CD4-positive, alpha-beta T cell treated with Interleukin-10 for 1 hour (primary cell): Measurements from ENCODE around the gene OXCT1.
"Not testable (repeated sequence)": the region's sequence is repeated elsewhere in the genome, so short reads cannot be mapped to it uniquely, and the experiment has no call there.

ENCODE experiments used
- DNase-seq: peaks from one replicate; pipeline ENCODE4 v3.0.0-alpha.2; 2020

Gene OXCT1

GRCh38 chr5:41821051-41821450, 49.2 kb downstream of the OXCT1 start:
- DNase-seq = no peak

DNA sequence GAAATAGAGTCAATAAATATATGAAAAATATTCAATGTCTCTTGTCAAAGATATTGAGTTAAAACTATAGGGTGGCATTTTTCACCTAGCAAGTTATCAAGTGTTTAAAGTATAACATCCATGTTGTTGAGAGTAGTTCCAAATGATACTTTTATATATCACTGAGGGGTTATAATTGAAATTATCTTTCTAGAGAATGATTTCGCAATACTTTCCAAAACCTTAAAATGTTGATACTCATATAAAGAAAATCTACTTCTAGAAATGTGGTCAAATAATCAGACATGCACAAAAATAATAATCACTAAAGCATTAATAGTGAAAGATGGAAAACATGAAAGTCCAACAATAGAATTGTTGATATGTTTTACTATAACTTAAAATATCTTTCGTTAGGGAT, 50.1 kb downstream of the OXCT1 start:
- no peak for DNase-seq

DNA sequence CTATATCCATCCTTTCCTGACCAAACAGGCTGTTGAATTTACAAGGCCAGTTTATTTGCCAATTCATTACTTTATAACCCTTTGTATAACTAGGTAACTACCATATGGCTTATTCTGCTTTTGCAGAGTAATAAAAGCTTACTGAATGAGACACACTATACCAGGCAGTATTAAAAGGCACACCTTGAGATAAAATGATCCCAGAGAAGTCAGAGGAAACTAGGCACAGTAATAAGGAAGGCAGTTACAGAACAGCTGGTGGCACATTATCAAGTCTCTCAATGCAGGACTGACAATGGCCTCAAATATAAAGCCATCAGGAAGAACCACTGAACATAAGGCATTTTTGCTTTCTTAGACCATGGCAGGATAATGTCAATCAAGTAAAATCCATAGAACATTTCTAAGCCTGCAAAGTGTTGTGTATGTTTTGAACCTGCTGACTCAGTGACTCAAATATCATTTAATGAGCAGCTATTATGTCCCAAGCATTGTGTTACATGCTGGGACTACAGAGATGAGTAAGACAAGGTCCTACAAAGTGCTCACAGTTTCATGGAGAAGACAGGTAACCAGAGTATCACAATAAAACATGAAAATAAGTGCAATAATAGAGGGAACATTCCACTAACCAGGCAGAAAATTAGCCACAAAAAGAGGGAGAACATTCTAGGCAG, 52.5 kb downstream of the OXCT1 start:
- no peak for DNase-seq

GRCh38 chr5:41815663-41816229, 54.5 kb downstream of the OXCT1 start:
- no peak for DNase-seq

- DNase-seq = no peak
These were observed 55.0 kb downstream of the OXCT1 start for GRCh38 chr5:41815261-41815660.

DNA sequence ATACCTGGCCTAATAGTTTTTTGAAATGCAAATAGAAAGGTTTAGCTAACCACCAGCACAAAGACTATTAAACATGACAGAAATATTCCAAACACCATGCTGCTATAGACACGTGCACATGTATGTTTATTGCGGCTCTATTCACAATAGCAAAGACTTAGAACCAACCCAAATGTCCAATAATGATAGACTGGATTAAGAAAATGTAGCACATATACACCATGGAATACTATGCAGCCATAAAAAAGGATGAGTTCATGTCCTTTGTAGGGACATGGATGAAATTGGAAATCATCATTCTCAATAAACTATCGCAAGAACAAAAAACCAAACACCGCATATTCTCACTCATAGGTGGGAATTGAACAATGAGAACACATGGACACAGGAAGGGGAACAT, 55.9 kb downstream of the OXCT1 start:
- DNase-seq = not testable (repeated sequence)

- DNase-seq = no peak
These were observed 58.1 kb downstream of the OXCT1 start for GRCh38 chr5:41812156-41812555.

- DNase-seq = no peak
These were observed 61.1 kb downstream of the OXCT1 start for GRCh38 chr5:41809128-41809527.

DNA sequence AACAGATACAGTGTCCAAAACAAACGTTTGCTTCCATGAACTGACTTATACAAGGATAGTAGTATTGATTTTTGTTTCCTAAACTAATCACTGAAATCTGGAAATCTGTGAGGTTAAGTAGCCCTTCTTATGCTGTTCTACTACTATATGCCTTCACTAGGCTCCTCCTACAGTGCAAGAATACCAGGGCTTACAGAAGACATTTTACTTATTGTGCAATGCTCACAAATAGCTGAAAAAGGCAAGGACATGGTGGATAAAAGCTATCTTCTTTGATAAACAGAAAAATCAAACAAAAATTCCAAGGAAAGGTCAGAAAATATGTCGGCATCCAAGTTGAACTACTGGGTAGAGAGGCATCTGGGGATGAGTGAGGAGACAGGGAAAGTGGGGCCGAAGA, 61.9 kb downstream of the OXCT1 start:
- DNase-seq = no peak

GRCh38 chr5:41797662-41798061, 72.6 kb downstream of the OXCT1 start:
- DNase-seq = no peak

DNA sequence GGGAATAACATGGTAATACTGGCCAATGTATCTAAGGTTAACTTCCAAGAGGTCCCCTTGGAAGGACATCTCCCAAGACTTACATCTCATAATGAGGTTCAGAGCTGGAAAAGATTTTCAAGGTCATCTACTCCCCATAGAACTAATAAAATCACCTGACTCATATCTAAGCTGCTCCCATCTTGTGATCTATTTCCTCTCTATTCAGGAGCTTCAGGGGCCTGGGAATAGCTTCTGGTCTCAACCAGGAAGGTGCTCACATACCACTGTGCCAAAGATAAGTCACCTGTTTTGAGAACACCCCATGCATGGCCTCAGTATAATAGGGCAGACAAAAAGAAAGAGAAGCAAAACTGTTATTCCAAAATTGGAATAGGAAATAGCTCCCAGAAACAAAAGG, 74.2 kb downstream of the OXCT1 start:
- no peak for DNase-seq

- no peak for DNase-seq
These were observed 75.1 kb downstream of the OXCT1 start for GRCh38 chr5:41795125-41795524.

- DNase-seq = no peak
These were observed 75.8 kb downstream of the OXCT1 start for GRCh38 chr5:41794471-41794870.

DNA sequence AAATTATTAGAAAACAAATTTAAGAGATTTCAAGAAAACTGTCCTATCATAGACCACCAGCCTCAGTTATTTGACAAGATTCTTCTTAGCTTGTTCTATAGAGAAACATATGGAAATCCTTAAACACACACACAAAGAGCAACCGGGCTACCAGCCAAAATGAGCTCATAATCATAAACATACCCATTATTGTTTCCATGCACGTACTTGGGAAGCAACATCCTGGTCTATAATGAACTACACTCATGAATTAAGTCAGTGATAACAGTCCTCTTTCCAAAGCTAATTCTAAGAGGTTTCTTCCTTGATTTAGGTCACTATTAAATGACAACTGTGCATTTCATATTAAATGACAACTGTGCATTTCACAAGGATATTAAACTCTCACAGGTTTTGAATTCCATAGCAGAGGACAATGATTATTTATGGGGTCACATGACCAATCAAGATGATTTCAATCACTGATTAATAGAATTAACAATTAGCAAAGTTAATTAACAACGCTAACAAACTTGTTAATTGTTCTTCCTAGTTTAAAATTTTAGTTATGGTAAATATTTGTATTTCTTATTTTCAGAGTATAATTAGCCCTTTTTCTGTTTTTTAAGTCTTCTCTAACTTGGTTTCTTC, 77.0 kb downstream of the OXCT1 start:
- no peak for DNase-seq

DNA sequence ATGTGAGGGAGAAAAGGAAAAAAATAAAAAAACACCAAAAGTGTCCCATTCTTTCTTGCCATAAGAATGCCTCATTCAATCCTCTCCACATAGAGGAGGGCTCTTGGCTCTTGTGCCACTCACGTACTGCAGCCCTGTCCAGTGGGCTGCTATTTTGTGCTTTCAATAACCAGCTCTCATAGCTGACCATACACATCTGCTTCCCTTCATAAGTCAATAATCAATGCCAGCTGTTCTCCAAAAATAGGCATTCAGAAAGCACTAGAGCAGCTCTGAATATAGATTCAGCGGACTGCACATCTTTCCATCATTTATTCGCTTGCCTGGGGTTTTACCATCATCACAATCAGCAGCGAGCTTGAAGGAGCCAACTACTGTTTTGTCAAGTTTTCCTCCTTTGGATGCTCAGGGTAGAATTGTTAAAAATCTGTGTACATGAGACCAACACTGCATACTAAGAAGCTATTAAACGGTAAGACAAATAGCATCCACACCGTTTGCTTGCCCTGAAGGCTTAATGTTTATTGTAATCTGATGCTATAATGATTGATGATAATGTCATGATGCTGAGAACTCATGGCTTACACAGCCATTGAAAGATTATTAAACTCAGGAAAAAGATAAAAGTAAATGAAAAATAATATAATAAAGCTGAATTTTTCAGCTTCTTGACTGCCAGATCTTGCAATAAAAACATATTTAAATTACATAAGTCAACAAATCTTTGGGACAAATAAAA, 80.0 kb downstream of the OXCT1 start:
- DNase-seq = no peak

DNA sequence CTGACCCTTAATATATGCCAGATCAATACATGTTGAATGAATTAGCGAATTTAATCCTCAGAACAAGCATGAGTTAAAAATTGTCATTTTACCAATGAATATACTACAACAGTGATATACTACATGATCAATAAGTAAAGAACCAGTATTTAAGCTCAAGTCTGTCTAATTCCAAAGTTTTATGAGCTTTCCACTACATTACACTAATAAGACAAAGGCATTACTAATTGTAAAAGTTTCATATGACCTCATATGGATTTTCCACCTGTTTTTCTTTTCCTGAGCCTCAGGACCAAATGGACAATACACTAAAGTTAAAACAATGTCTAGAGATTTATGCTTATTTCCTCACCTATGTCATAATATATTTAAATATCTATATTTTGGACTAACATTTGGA, 80.8 kb downstream of the OXCT1 start:
- no peak for DNase-seq

DNA sequence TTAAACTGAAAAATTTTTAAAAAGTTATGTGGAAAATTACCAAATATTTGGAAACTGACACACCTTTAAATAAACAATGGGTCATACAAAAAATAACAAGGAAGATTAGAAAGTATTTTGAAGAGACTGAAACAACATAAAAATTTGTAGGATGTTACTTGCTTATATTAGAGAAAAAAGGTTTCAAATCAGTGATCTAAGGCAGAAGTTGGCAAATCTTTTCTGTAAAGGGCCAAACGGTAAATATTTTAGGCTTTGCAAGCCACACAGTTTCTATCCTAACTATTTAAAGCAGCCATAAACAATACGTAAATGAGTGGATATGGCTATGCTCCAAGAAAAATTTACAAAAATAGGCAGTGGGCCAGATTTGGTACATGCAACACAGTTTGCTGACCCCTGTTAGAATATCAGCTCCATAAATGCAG, 81.3 kb downstream of the OXCT1 start:
- DNase-seq = no peak

DNA sequence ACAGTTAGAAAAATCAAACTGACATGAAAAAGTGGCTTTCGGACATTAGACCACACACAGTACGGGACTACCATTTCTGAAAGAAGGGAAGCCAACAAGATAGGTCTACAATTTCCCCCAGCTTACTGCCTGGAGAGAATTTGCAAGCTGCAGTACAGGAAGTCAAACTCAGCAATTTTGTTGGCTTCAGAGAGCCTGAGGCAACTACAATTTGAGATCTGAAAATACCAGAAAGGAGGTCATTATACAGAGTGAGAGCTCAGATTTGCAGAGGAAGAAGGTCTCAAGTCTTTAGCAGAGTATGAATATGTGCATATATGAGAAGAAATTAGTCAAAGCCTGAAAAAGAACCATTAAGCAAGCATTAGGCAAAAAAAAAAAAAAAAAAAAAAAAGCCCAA, 83.0 kb downstream of the OXCT1 start:
- no peak for DNase-seq

DNA sequence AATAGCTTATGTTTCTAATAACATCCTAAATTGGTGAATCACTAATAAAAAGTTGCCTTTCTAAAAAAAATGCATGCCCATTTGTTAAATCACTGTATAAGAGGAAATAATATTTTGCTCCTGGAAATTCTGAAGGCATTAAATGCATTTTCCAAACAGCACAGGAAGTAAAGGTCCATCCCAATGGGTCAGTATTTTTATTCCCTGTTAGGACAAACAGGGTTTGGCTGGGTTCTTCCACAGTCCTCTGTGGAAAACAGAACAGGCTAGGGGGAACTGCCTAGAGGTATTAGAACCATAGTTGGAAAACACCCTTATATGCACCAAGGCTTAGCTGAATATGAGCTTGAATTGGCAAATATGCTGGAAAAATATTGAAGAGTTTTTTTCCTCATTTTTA, 85.2 kb downstream of the OXCT1 start:
- DNase-seq = no peak

GRCh38 chr5:41778410-41778809, 91.8 kb downstream of the OXCT1 start:
- no peak for DNase-seq

GRCh38 chr5:41776435-41776834, 93.8 kb downstream of the OXCT1 start:
- DNase-seq = no peak

GRCh38 chr5:41773799-41774198, 96.4 kb downstream of the OXCT1 start:
- DNase-seq = no peak

DNA sequence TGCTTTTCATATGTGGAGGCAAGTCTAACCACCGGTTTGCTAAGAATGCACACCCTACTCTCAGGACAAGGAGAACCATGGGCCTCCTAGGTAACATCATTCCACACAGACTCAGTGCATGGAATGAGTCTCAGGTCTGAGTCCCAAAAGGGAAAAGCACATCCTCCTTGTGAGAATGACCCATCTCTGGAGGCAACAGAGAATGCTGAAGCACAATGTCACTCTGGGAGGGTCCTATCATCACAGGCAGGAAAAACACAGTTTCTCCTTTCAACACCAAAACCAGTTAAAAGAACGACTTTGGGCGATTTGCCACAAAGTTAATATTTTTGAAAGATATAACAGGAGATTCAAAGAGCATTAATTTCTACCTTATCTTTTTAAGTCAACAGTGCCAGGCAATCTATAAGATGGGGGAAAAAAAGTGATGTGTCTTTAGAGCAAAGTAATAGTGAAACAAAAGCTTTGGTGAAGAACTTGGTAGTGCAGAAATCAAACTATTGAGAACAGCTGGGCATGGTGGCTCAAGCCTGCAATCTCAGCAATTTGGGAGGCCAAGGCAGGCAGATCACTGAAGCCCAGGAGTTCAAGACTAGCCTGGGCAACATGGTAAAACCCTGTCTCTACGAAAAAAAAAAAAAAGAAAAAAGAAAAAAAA, 97.3 kb downstream of the OXCT1 start:
- no peak for DNase-seq
